NCI-H748 (cell line): ENCODE results near the gene CCDC40.

Source experiments
- DNase-seq: peaks from one replicate; lab custom pipeline; 2025; ENCODE audit not compliant: unreplicated experiment; lab: John Stamatoyannopoulos, UW

Gene CCDC40

DNA sequence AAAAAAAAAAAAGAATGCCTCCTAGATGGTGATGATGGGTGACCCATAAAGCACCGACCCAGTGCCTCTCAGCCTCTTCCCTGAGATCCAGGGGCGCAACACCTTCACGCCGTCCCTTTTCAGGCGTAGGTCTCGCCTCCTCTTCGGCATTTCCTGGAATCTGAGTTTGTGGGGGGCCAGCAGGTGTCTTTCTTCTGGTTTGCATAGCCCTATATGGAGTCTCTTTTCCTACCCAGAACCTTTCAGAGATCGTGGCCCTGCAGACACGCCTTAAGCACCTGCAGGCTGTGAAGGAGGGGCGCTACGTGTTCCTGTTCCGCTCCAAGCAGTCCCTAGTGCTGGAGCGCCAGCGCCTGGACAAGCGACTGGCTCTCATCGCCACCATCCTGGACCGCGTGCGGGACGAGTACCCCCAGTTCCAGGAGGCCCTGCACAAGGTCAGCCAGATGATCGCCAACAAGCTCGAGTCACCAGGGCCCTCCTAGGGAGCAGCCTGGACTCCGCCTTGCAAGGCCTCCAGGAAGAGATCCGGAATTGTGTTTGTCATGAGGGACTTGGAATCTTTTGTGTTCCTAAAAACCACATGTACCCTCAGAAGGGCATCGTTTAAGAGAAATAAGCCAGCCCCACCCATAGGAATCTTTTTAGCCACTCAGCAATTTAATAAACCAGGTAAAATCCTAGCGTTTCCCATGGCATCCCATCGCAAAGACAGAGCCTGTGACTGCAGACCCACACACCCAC is 63.0 kb downstream of the CCDC40 start:
- DNase-seq = no peak

DNA sequence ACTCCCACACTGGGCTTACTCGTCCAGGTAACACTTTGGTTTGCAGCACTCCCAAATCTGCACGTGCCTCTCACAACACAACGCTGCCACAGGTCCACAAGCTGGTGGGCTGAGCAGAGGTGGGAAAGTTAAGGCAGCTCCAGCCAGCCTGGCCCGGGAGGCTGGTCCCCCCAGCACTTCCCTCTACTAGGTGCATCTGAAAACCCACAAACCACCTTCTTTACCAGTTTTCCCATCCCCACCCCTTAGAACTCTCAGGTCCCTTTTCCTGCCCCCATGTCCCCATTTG is 63.5 kb downstream of the CCDC40 start:
- DNase-seq = no peak

DNA sequence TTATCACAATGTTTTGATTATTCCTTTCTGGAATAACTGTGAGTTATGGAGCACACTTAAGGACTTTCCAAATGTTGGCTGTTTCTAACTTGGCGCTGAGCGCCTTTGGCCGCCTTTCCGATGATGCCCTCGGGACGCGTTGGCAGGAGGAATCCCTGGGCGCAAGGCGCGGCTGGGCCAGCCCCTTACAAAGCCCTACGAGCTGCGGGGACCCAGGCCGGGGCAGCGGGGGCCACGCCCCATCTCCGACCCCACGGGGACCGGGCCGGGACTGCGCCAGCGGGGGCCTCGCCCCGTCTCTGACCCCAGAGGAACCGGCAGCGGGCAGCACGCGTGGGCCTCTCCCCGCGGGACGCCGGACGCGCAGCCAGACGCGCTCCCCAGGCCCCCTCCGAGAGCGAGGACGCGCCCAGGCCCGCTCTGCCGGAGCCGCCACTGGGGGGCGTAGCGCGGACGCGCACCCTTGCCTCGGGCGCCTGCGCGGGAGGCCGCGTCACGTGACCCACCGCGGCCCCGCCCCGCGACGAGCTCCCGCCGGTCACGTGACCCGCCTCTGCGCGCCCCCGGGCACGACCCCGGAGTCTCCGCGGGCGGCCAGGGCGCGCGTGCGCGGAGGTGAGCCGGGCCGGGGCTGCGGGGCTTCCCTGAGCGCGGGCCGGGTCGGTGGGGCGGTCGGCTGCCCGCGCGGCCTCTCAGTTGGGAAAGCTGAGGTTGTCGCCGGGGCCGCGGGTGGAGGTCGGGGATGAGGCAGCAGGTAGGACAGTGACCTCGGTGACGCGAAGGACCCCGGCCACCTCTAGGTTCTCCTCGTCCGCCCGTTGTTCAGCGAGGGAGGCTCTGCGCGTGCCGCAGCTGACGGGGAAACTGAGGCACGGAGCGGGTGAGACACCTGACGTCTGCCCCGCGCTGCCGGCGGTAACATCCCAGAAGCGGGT is 64.8 kb downstream of the CCDC40 start, which contains the start of gene GAA:
Gene GAA (plus strand): TSS at position 571 of the 935 bp plus-strand sequence. CDS start 3,006 bp downstream, outside the sequence.
- DNase-seq = peak; percentile 84

DNA sequence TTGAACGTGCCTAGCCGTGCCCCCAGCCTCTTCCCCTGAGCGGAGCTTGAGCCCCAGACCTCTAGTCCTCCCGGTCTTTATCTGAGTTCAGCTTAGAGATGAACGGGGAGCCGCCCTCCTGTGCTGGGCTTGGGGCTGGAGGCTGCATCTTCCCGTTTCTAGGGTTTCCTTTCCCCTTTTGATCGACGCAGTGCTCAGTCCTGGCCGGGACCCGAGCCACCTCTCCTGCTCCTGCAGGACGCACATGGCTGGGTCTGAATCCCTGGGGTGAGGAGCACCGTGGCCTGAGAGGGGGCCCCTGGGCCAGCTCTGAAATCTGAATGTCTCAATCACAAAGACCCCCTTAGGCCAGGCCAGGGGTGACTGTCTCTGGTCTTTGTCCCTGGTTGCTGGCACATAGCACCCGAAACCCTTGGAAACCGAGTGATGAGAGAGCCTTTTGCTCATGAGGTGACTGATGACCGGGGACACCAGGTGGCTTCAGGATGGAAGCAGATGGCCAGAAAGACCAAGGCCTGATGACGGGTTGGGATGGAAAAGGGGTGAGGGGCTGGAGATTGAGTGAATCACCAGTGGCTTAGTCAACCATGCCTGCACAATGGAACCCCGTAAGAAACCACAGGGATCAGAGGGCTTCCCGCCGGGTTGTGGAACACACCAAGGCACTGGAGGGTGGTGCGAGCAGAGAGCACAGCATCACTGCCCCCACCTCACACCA is 65.7 kb downstream of the CCDC40 start:
- peak; percentile 30 for DNase-seq

DNA sequence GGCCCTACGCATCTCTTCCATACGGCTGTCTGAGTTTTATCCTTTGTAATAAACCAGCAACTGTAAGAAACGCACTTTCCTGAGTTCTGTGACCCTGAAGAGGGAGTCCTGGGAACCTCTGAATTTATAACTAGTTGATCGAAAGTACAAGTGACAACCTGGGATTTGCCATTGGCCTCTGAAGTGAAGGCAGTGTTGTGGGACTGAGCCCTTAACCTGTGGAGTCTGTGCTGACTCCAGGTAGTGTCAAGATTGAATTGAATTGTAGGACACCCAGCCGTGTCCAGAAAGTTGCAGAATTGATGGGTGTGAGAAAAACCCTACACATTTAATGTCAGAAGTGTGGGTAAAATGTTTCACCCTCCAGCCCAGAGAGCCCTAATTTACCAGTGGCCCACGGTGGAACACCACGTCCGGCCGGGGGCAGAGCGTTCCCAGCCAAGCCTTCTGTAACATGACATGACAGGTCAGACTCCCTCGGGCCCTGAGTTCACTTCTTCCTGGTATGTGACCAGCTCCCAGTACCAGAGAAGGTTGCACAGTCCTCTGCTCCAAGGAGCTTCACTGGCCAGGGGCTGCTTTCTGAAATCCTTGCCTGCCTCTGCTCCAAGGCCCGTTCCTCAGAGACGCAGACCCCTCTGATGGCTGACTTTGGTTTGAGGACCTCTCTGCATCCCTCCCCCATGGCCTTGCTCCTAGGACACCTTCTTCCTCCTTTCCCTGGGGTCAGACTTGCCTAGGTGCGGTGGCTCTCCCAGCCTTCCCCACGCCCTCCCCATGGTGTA is 66.4 kb downstream of the CCDC40 start:
- no peak for DNase-seq

DNA sequence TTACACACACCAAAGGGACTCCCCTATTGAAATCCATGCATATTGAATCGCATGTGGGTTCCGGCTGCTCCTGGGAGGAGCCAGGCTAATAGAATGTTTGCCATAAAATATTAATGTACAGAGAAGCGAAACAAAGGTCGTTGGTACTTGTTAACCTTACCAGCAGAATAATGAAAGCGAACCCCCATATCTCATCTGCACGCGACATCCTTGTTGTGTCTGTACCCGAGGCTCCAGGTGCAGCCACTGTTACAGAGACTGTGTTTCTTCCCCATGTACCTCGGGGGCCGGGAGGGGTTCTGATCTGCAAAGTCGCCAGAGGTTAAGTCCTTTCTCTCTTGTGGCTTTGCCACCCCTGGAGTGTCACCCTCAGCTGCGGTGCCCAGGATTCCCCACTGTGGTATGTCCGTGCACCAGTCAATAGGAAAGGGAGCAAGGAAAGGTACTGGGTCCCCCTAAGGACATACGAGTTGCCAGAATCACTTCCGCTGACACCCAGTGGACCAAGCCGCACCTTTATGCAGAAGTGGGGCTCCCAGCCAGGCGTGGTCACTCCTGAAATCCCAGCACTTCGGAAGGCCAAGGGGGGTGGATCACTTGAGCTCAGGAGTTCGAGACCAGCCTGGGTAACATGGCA is 67.1 kb downstream of the CCDC40 start:
- no peak for DNase-seq

DNA sequence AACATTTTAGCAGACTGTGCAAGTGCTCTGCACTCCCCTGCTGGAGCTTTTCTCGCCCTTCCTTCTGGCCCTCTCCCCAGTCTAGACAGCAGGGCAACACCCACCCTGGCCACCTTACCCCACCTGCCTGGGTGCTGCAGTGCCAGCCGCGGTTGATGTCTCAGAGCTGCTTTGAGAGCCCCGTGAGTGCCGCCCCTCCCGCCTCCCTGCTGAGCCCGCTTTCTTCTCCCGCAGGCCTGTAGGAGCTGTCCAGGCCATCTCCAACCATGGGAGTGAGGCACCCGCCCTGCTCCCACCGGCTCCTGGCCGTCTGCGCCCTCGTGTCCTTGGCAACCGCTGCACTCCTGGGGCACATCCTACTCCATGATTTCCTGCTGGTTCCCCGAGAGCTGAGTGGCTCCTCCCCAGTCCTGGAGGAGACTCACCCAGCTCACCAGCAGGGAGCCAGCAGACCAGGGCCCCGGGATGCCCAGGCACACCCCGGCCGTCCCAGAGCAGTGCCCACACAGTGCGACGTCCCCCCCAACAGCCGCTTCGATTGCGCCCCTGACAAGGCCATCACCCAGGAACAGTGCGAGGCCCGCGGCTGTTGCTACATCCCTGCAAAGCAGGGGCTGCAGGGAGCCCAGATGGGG is 68.0 kb downstream of the CCDC40 start:
- DNase-seq = peak; percentile 55

DNA sequence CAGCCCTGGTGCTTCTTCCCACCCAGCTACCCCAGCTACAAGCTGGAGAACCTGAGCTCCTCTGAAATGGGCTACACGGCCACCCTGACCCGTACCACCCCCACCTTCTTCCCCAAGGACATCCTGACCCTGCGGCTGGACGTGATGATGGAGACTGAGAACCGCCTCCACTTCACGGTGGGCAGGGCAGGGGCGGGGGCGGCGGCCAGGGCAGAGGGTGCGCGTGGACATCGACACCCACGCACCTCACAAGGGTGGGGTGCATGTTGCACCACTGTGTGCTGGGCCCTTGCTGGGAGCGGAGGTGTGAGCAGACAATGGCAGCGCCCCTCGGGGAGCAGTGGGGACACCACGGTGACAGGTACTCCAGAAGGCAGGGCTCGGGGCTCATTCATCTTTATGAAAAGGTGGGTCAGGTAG is 68.5 kb downstream of the CCDC40 start:
- no peak for DNase-seq

DNA sequence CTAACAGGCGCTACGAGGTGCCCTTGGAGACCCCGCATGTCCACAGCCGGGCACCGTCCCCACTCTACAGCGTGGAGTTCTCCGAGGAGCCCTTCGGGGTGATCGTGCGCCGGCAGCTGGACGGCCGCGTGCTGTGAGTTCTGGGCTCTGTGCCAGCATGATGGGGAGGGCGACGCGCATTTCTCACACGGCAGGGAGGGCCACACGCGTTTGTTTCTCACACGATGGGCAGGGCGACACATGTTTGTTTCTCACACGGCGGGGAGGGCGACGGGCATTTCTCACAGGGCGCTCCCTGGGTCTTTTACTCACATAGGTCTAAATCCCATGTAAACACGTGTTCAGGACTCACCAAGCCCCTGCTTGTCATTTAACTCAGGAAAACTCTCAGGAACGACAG is 69.3 kb downstream of the CCDC40 start:
- peak; percentile 52 for DNase-seq

DNA sequence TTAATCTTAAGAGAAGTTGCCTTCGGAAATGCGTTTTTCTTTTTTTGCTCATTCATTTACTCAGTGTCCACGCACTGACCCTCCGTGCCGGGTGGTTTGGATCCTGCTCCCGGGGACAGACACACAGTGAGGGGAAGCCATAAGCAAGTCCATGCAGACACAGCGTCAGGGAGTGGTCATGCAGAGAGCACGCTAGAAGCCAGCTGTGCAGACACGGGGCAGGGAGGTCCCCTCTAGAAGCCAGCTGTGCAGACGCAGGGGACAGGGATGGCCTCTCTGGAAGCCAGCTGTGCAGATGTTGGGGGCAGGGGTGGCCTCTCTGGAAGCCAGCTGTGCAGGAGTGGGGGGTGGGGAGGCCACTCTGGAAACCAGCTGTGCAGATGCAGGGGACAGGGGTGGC is 69.7 kb downstream of the CCDC40 start:
- DNase-seq = no peak

DNA sequence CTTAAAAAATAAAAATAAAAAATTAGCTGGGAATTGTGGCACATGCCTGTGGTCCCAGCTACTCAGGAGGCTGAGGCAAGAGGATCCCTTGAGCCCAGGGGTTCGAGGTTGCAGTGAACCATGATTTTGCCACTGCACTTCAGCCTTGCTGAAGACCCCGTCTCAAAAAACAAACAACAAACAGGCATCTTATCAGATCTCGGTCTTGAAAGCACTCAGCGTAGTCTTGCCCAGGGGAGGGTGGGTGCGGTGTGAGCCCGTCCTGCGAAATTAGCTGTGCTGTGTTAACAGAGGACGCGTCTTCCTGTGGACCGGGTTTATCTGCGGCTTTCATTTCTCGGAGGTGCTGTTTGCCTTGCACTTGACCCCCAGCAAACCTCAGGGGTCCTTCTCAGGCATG is 70.3 kb downstream of the CCDC40 start:
- no peak for DNase-seq

DNA sequence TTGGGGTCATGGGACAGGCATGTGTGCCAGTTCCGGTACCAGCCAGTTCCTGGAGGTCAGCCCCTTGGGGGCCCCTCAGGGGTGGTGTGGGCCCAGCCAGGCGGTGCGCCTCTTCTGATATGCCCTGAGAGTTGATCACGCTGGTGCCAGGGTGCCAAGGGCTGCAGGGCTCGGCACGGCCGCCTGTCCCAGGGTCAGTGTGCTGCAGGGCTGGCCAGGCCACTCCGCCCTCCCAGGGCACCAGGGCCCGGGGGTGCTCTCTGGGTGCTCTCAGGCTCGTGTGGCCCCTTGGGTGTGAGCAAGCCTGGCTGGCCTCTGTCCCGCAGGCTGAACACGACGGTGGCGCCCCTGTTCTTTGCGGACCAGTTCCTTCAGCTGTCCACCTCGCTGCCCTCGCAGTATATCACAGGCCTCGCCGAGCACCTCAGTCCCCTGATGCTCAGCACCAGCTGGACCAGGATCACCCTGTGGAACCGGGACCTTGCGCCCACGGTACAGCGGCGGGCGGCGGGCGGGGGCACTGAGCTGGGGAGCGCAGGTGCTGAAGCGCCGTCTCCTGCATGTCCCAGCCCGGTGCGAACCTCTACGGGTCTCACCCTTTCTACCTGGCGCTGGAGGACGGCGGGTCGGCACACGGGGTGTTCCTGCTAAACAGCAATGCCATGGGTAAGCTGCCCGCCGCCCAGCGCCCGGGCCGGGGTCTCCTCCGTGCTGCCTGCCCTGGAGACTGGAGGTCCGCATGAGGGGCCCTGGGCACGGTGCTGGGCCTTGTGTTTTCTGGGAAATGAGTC is 71.0 kb downstream of the CCDC40 start:
- no peak for DNase-seq

DNA sequence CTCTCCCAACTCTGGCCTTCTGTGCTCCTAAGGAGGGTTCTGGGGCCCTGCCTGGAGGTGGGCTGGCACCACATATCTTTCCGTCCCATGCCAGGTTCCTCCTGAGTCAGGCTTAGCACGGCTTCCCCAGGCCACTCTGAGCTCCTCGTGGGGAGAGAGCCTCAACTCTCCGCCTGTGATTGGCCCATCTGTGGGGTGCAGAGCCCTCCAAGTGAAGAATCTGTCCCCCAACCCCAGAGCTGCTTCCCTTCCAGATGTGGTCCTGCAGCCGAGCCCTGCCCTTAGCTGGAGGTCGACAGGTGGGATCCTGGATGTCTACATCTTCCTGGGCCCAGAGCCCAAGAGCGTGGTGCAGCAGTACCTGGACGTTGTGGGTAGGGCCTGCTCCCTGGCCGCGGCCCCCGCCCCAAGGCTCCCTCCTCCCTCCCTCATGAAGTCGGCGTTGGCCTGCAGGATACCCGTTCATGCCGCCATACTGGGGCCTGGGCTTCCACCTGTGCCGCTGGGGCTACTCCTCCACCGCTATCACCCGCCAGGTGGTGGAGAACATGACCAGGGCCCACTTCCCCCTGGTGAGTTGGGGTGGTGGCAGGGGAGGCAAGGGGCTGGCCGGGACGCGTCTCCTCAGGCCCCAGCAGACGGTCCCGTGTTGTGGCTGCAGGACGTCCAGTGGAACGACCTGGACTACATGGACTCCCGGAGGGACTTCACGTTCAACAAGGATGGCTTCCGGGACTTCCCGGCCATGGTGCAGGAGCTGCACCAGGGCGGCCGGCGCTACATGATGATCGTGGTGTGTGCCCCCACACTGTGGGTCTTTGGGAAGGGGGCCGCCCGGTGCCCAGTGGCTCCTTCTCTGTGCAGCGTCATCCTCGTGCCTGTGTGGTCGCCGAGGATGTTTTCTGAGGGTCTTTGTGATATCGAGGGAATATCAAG is 71.9 kb downstream of the CCDC40 start:
- no peak for DNase-seq

DNA sequence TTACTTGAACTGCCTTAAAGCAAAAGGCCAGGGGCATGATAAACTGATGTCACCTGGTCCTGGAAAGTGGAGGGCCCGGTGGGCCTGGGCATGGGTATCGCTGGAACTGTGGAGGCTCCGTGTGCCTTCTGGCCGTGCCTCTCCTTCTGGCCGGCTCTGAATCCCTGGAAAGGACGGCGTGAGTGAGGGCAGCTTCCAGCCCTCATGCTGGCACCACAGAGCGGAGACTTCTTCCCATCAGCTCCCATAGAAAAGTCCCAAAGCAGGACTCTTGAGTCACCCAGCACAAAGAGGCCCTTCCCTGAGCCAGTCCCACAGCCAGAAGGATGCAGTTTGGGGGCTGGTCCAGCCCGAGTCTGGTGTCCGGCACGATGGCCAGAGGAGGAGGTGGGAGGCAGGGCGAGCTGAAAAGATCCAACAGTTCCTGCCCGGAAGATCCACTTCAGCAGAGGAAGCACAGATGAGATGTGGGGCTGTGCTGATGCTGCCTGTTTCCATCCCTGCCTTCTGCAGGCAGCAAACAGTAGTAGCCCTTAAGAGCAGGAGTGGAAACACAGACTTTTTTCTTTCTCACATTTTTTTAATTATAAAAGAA is 72.7 kb downstream of the CCDC40 start:
- DNase-seq = no peak

DNA sequence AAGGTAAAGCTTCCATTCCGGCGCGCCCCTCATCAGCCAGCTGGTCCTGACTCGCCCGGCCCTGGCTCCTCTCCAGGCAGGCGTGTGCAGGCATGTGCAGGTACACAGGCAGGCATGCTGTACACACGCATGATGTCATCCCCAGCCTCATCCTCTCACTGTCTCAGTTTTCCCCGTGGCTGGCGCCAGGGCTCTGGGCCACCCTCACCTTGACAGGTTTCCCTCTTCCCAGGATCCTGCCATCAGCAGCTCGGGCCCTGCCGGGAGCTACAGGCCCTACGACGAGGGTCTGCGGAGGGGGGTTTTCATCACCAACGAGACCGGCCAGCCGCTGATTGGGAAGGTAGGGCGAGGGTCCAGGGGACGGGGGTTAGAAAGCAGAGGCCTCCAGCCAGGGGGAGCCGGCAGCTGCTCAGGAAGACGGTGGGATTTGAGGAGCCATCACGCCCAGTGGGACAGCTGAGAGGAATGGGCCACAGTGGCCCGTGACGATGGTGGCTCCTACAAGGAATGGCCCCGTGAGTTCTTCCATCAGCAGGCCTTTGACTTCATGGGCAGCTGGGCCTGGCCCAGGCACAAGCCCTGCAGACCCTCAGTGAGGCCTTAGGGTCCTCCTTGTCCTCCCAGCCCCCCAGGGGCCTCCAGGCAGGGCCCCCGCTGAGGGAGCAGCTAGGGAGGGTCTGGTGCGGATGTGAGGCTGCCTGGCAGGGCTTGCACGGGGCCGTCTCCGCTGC is 73.4 kb downstream of the CCDC40 start:
- peak; percentile 46 for DNase-seq

DNA sequence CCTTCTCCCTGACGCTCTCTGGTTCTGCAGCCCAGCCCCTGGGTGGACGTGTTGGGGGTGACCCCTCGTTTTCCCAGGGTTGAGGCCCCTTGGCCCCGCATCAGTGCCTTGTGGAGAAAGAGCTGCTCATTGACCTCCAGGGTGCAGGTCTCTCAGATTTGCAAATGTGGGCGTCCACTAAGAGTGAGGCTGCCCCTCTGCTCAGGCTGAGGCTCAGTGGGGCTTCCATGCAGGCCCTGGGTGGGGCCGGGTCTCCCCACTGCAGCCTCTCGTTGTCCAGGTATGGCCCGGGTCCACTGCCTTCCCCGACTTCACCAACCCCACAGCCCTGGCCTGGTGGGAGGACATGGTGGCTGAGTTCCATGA is 74.0 kb downstream of the CCDC40 start:
- no peak for DNase-seq
